Sigmoid colon (tissue), 4 donors: Measurements from ENCODE around the gene ASTL.

Experiments
- CTCF ChIP-seq, 4 experiments: fragments of 450-650 bp in 3 of 4; fragments of 200-600 bp in 1 of 4; IDR thresholded peaks; one replicate each; pipeline ENCODE4 v1.5.1; 2016 to 2019; ENCODE audit warnings: antibody characterized with exemption in 4 of 4, mild to moderate bottlenecking in 3 of 4, moderate library complexity in 2 of 4
- POLR2A ChIP-seq, 2 donors: fragments of 450-650 bp; IDR thresholded peaks; one replicate each; pipeline ENCODE4 v1.6.1; 2016; ENCODE audit warnings: antibody characterized with exemption in 2 of 2, mild to moderate bottlenecking in 2 of 2, moderate library complexity in 2 of 2
- POLR2AphosphoS5 ChIP-seq, 4 donors: sonication (generic); formaldehyde crosslinking; IDR thresholded peaks; one replicate each; pipeline ENCODE4 v1.6.1; 2017; ENCODE audit warnings: antibody characterized with exemption in 4 of 4

- TF ChIP-seq CTCF (IDR thresholded peaks at IDR 0.05) (no peak), POLR2AphosphoS5 (IDR thresholded peaks at IDR 0.05) (no peak), POLR2A (IDR thresholded peaks at IDR 0.05) (no peak)
These were observed 27.6 kb downstream of the ASTL start for GRCh38 chr2:96110621-96111256.
